Nucleus accumbens (tissue), 56 donors: ENCODE results near the gene KLHL14.
"Not testable (repeated sequence)": the region's sequence is repeated elsewhere in the genome, so short reads cannot be mapped to it uniquely, and the experiment has no call there.

ENCODE experiments used
- DNase-seq, 56 donors: peaks; one replicate each; lab custom pipeline; 2025; lab: John Stamatoyannopoulos, UW

KLHL14 gene

GRCh38 chr18:32772581-32773381, at the start of gene KLHL14:
Gene KLHL14, minus strand, starts transcription at chr18:32773023. Its CDS starts 2,432 bp downstream, at chr18:32770591.
- DNase-seq, result no peak

GRCh38 chr18:32822197-32822596, 49.4 kb upstream of the KLHL14 start:
- DNase-seq, result no peak

GRCh38 chr18:32815881-32816280, 43.1 kb upstream of the KLHL14 start:
- DNase-seq, result no peak

- no peak for DNase-seq
Observed at GRCh38 chr18:32812342-32812741, 39.5 kb upstream of the KLHL14 start.

- DNase-seq, result no peak
Observed at GRCh38 chr18:32810314-32810713, 37.5 kb upstream of the KLHL14 start.

GRCh38 chr18:32805354-32805753, 32.5 kb upstream of the KLHL14 start:
- no peak for DNase-seq

- no peak for DNase-seq
Observed at GRCh38 chr18:32804134-32804888, 31.5 kb upstream of the KLHL14 start.

GRCh38 chr18:32803568-32803967, 30.7 kb upstream of the KLHL14 start:
- DNase-seq, result no peak

GRCh38 chr18:32802591-32803451, 30.0 kb upstream of the KLHL14 start:
- DNase-seq, result no peak

- no peak for DNase-seq
Observed at GRCh38 chr18:32801228-32801627, 28.4 kb upstream of the KLHL14 start.

GRCh38 chr18:32798209-32798960, 25.6 kb upstream of the KLHL14 start:
- DNase-seq, result no peak

- DNase-seq, result not testable (repeated sequence)
Observed at GRCh38 chr18:32794667-32795066, 21.8 kb upstream of the KLHL14 start.

GRCh38 chr18:32779010-32779409, 6.2 kb upstream of the KLHL14 start:
- no peak for DNase-seq

GRCh38 chr18:32777049-32777448, 4.2 kb upstream of the KLHL14 start:
- DNase-seq, result no peak

- no peak for DNase-seq
Observed at GRCh38 chr18:32776561-32776960, 3.7 kb upstream of the KLHL14 start.

GRCh38 chr18:32775628-32776027, 2.8 kb upstream of the KLHL14 start:
- no peak for DNase-seq

GRCh38 chr18:32773382-32773712, 524 bp upstream of the KLHL14 start:
- no peak for DNase-seq

- peak in 1 of 56 donors; percentile 4 for DNase-seq
Observed at GRCh38 chr18:32771871-32772580, 797 bp downstream of the KLHL14 start.

- DNase-seq, result peak in 1 of 56 donors; percentile 0
Observed at GRCh38 chr18:32771169-32771751, 1.6 kb downstream of the KLHL14 start.
